ENCODE results near the gene SMC5.
"Not testable (repeated sequence)": the region's sequence is repeated elsewhere in the genome, so short reads cannot be mapped to it uniquely, and the experiment has no call there.

The SMC5 gene

GRCh38 chr9:70278305-70278704, 19.5 kb downstream of the SMC5 start:
- DNase-seq, result no peak

DNA sequence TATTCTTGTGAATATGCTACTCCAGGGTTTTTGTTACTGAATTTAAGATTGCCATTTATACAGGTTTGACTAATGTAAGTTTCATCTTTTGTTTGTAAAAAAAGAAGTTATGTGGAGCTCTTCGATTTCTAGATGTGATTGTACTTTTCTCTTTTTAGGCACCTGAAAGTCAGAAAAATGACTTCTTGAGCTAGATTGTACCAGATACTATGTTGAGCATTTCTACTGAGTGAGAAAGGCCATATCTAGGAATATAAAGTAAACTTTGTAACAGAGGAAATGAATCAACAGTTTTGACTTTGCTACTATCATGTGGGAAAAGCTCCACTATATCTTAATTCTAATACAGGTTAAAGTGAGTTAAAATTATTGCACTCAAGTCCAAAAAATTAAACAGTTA, 25.1 kb downstream of the SMC5 start:
- DNase-seq, result no peak

GRCh38 chr9:70285246-70285645, 26.5 kb downstream of the SMC5 start:
- DNase-seq, result no peak

DNA sequence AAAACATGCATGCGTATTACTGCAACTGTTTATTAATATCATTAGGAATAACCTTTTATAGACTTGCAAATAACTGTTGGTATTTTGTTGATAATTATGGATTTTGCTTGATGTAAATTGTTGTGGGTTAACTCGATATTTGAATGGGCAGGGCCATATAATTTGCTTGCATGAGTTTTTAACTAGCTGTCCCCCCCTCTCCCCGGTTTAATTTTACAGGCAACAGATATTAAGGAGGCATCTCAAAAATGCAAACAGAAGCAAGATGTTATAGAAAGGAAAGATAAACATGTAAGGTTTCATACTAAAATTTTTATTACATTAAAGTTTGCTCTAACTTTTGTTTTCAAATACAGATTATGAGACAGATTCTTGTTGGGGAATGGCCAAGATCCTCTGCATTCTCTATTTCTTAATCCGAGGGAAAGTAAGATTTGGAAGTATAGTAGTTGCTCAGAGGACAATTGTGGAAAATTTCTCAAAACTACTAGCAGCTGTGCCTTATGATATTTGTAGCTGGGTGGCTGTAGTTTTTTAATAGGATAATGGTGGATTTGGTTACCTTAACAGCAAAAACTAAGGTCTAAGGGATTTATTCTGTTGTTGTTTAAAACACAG, 27.3 kb downstream of the SMC5 start:
- DNase-seq, result no peak

GRCh38 chr9:70290626-70291025, 31.8 kb downstream of the SMC5 start:
- no peak for DNase-seq

DNA sequence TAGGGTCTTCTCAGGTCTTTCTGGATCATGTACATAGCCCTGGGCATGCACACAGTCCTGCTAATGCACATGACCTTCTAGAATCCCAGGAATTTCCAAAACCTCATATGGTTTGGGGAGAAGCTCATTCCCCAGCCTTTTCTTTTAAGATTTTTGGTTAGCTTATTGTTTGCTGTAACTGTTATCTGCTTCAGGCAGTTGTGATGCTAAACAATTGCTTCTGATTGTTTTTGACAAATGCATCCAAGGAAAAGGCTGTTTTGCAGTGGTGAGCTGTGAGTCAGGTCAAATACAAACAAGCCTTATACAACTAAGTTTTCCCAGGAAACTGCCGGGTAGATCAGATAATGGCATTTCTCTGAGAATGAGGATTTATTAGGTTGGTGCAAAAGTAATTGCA, 32.7 kb downstream of the SMC5 start:
- no peak for DNase-seq

GRCh38 chr9:70292253-70292652, 33.5 kb downstream of the SMC5 start:
- no peak for DNase-seq

- DNase-seq, result no peak
Measured at GRCh38 chr9:70293214-70293613, 34.4 kb downstream of the SMC5 start.

DNA sequence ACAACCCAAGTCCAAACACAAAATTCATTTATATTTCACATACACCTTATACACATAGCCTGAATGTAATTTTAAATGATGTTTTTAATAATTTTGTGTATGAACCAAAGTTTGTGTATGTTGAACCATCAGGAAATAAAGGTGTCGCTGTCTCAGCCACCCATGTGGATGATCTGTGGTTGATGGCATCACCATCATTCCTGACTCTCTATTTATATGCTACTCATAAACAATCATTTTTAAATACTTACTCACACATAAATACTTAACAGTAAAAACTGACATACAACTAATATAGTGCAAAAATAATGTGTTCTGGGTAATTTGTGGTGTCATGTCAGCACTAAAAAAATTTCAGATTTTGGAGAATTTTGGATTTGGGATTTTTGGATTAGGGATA, 38.4 kb downstream of the SMC5 start:
- DNase-seq, result no peak

DNA sequence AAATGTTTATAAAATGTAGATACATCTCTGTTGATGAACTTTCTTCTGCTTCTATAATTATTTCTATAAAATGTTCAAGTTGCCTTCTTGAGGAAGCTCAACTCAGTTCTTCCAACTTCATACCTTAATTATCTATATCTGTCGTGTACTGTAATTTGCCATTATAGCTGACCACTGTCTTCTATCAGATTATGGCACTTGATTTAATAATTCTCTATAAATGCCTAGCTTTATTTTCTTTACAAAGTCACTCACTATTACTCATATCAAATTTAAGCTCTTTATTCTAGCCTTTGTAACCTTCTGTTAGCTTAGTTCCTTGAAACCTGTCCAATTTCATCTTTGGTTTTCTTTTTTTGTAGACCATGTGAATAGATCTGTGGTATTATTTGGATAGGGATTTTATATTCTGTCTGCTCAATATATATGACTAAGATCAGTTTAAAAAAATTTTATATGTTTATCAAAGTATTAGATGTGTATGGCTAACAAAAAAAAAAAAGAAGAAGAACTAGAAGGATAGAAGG, 39.5 kb downstream of the SMC5 start:
- DNase-seq, result no peak

DNA sequence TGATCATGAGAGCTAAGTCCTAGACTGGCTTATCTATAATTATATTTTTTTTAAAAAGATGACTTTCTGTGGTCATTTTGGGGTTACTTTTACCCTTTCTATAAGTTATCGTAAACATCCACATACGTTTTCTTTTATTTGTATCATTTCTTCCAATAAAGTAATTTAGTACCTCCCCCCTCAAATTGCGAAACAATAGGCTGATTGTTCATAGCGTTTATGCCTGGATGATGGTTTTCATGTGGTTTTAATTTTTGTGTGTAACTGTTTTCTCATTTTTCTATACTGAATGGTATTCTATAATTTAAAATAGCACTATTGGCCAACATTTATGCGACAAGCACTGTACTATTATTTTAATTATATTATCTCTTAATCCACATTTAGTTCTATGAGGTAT, 44.5 kb downstream of the SMC5 start:
- no peak for DNase-seq

DNA sequence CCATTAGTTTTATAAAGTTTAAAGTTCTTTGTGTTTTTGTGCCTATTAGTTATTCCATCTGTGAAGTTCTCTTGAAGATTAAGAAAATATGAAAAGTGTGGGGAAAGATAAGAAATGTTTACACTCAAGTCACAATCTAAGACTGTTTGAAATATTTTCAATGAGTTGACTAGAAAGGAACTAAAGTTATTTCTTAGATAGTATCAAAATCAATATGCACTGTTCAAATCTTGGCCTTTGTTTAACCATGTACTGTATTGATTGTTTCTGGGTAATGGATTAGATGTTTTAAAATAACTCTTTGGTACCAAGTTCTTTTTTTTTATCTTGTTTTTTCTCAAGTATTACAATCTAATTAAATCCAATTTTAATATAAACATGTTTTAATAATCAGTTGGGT, 46.0 kb downstream of the SMC5 start:
- no peak for DNase-seq

DNA sequence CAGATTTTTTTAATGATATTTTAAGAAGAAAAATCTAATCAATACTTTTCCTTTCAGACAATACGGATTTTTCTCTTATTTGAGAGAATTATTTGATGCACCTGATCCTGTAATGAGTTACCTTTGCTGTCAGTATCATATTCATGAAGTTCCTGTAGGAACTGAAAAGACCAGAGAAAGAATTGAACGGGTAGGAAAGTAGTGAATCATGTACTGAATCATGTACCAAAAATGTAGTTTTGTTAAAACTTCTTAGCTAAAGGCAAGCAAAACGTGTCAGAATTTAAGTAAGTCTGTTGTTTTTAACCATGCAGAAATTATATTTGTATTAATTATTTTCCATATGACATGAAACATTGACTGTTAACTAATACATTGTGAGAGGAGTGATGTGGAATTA, 56.6 kb downstream of the SMC5 start:
- DNase-seq, result no peak

GRCh38 chr9:70318002-70318401, 59.2 kb downstream of the SMC5 start:
- DNase-seq, result no peak

GRCh38 chr9:70322096-70322495, 63.3 kb downstream of the SMC5 start:
- no peak for DNase-seq

- no peak for DNase-seq
Measured at GRCh38 chr9:70324963-70325362, 66.2 kb downstream of the SMC5 start.

DNA sequence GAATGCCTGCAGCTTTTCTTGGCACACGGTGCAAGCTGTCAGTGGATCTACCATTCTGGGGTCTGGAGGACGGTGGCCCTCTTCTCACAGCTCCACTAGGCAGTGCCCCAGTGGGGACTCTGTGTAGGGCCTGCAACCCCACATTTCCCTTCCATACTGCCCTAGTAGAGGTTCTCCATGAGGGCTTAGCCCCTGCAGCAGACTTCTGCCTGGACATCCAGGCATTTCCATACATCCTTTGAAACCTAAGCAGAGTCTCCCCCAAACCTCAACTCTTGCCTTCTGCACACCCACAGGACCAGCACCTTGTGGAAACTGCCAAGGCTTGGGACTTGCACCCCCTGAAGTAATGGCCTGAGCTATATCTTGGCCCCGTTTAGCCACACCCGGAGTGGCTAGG, 69.8 kb downstream of the SMC5 start:
- not testable (repeated sequence) for DNase-seq

DNA sequence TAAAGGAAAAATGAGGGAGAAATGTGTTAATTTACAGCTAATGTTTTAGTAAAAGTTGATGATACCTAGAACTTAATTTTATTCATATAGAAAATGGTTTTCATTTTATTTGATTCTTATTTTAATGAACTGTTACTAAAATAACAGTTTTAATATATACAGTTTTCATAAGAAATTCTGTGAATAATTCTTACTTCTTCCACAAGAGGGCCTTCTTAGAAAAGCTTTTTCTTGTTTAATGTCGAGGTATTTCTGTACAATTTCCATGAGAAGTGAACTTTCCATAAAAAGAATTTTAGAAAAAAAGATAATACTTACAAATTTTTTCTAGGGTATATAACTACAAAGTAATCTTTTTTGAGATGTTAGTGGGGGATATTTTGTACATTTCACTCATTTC, 81.8 kb downstream of the SMC5 start:
- no peak for DNase-seq

- DNase-seq, result no peak
Measured at GRCh38 chr9:70347046-70347445, 88.3 kb downstream of the SMC5 start.

DNA sequence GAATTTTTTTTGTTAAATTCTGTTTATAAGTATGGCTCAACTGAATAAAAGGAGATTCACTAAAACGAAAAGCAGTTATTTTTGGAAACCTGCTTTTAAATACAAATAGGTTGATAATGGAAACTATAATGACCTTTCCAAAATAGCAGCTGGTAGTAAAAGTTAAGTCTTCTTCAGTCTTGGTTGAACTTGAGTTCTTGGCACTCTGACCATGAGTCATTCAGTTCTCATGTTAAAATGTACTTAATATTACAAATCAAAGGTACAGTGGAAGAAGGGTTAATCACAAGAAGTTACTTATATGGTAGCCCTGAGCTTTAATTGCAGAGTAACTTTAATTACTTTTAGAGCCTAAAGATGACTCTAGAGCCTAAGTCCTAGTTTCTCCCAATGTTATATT, 93.6 kb downstream of the SMC5 start:
- DNase-seq, result no peak

- no peak for DNase-seq
Measured at GRCh38 chr9:70352802-70353201, 94.0 kb downstream of the SMC5 start.

- no peak for DNase-seq
Measured at GRCh38 chr9:70355801-70356200, 97.0 kb downstream of the SMC5 start.

- DNase-seq, result no peak
Measured at GRCh38 chr9:70362952-70363351, 104.2 kb downstream of the SMC5 start.

- DNase-seq, result no peak
Measured at GRCh38 chr9:70363760-70364159, 105.0 kb downstream of the SMC5 start.

GRCh38 chr9:70367305-70367930, 108.6 kb downstream of the SMC5 start:
- DNase-seq, result no peak

All from stimulated activated CD4-positive, alpha-beta T cell treated with anti-CD3 and anti-CD28 coated beads, Interleukin-4, amount 100 ng/mL, for 24 hours (primary cell).